GM19463 (cell line): Measurements from ENCODE around the gene ADAMTS16.

ENCODE experiments used
- ATAC-seq: cut with Tn5 transposase; IDR thresholded peaks from one replicate; pipeline ENCODE4 v1.9.1; 2021; ENCODE audit warnings: mild to moderate bottlenecking, moderate library complexity; ENCODE audit not compliant: unreplicated experiment

Gene ADAMTS16

DNA sequence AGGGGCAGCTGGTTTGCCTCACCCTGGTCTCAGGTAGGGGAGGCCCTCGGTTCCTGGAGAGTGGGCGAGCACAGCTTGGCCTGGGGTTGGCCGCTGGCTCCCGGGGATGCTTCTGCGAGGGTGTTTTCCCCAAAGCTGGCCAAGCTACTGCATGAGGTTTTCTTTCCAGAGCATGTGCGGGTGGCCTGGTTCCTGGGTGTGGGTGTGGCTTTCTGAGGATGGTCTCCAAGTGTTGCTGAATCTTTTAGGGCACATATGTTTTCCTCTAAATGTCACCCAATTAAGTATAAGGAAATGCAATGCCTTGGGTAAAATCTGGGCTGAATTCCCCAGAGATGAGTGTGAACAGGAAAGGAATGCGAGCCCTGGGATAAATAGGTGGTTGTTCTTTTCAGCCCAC lies 166.6 kb downstream of the ADAMTS16 start:
- ATAC-seq: no peak

DNA sequence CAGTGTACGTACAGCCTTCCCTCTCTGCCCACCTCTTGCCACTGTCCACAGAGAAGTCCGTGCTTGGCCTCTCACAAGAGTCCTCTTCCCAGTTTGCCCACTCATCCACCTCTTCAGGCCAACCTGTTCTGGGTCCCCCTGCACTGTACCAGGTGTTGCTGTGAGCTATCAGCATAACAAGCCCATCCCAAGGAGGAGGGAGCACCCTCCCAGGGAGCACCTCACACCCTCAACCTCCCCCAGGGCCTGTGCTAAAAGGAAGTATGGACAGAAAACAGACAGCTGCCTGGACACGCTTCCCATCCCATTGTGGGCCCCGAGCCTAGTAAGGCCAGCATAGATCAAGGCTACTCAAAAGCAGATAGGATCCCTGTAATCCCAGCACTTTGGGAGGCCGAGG lies 168.2 kb downstream of the ADAMTS16 start:
- ATAC-seq: no peak

DNA sequence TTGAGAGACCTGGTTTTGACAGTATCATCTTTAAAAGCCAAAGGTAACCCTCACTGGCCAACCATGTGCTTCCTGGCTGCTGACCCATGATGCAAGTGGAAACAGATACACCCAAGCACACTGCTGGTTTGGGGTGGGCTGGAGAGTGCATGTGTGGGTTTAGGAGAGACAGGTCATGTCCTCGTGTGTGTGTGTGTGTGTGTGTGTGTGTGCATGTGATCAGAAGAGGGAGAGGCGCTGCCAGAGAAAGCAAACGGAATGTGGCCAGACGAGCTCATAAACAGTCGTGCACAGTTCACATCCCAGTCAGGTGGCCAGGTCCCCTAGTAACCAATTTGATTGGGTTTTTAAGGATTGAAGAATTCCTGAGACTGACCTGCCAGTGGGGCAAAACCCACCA lies 169.5 kb downstream of the ADAMTS16 start:
- ATAC-seq: no peak

DNA sequence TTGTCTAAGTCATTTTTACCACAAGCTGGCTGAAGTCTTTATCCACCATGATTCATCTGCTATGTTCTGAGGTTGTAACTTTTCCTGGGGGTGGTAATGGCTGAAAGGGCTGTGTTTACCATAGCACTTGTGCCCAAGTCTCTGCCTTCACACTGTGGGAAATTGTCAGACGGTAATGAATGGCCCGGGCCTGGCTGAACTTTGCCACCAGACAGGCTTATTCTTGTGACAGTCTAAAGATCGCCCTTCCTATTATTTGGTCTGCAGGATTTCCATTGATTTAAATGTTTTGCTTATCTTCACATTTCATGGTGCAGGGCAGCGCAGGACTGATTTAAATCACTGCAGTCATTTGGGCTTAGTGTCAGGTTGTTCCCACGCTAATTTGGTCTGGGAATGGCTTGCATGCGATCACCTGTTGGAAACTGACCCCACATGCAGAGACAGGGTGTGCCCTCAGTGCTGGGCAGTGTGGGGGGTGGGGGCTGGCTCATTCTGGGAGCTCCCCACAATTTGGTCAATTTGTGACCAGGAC lies 173.0 kb downstream of the ADAMTS16 start:
- ATAC-seq: no peak

DNA sequence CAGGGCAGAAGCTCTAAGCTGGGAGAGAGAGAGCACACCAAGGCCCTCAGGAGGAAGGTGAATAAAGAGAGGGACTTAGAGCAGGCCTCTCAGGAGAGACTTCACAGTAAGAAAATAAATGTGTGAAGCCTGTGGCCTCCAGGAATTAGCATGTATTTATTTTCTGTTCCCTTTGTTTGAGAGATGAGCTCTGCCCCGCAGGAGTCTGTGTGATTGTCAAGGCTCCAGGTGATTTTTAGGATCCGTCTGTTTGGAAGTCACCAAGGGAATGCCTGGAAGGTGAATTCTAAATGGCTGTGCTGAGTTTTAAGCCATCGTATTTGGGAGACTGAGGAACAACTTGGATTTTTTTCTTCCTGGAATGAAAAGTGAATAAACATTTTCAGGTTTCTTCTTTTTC lies 174.0 kb downstream of the ADAMTS16 start:
- no peak for ATAC-seq

DNA sequence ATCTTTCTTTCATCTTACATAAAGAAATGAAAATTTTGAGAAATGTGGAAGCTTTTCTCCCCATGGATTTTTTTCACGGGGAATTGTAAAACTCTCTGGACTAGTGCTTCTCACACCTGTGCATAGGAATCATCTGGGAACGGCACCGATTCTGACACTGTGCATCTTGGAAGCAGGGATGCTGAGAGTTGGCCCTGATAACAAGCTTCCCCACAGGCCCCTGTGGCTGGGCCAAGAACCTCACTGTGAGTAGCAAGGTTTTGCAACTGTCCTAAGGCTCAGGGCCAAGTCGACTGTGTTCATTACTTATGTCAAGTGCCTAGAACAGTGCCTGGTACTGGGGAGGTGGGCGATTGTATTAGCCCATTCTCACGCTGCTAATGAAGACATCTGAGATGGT lies 174.5 kb downstream of the ADAMTS16 start:
- no peak for ATAC-seq

DNA sequence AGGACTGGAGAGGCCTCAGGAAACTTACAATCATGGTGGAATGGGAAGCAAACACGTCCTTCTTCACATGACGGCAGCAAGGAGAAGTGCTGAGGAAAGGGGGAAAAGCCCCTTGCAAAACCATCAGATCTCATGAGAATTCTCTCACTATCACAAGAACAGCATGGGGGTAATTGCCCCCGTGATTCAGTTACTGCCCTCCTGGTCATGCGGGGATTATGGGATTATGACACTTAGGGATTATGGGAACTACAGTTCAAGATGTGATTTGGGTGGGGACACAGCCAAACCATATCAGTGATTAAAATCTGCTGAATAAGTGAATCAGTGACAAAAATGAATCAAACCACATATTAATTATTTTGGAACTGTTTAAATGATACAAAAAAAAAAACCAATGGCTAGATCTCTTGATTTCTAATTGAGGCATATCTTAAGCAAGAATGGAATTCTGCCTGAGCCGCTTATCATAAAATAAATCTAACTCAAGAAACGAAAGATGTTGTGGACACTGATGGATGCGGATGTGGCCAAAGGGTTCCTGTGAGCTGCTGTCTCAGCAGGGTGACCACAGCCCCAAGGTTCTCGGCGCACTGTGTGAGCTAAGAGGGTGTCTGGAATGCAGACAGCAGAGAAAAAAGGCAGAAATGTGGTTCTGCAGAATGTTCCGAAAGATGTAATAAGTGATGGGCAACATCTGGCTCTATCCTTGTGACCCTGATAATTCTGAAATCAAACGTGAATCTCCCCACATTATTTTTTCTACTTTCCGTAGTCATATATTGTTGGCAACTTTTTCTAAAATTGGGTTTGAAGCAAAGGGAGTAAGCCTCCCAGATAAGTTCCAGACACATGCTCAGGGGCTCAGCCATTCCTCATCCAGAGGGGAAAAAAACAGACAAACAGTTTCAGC lies 175.2 kb downstream of the ADAMTS16 start:
- no peak for ATAC-seq

DNA sequence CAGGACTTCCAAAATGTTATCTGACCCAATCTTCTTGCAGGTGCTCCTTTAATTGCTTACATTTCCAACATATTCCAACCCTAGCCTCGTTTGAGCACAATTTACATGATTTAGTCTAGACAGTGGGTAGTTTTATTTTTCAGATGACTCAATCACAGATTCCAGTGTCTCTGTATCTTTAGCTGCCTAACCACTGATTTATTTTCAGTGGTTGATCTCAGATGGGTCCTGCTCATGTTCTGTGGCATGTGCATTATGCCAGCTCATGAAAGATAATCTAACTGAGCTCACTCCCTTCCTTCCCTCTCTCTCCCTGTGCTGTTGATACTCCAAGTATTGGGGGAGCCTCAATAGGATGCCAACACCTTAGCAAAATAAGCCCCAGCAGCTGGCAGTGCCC lies 176.2 kb downstream of the ADAMTS16 start:
- ATAC-seq: no peak

DNA sequence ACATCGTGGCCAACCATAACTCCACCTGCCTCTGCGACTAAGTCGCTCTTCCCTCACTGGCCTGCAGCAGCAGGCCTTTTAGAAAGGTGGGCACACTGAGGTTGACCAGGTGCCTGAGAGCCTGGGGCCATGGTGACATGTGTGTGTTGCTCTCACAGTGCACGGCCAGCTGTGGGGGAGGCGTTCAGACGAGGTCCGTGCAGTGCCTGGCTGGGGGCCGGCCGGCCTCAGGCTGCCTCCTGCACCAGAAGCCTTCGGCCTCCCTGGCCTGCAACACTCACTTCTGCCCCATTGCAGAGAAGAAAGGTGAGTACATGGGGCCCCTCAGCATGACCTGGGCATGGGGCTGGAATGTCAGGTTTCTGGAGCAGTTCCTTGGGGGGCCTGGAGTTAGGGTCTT lies 177.8 kb downstream of the ADAMTS16 start:
- no peak for ATAC-seq

DNA sequence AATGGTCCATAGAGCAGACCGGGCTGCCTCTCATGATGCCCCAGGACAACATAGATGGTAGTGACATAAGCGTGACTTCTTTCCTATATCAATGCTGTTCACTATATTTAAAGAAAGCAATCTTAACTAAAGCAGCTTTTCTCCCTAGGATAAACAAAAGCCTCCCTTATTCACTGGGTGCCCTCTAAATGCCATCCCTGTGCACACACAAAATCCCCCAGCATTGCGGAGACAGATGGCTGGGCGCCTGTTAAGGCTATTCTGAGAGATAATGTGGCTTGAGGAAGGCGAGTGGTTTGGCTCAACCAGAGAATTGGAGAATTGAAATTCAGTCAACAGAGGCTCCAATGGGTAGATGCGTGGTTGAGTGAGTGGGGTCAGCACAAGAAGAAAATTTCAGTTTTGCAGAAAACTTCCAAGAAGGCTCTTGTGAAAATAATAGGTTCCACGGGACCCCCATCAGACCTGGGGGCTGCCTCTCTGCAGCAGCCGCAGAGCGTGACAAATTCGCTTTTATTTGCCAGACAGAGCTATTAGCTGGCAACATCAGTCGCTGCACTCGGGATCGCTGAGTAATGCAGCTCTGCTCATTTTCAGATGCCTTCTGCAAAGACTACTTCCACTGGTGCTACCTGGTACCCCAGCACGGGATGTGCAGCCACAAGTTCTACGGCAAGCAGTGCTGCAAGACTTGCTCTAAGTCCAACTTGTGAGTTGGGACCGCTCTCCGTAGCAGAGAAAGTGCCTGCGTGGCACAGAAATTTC lies 178.5 kb downstream of the ADAMTS16 start:
- no peak for ATAC-seq

DNA sequence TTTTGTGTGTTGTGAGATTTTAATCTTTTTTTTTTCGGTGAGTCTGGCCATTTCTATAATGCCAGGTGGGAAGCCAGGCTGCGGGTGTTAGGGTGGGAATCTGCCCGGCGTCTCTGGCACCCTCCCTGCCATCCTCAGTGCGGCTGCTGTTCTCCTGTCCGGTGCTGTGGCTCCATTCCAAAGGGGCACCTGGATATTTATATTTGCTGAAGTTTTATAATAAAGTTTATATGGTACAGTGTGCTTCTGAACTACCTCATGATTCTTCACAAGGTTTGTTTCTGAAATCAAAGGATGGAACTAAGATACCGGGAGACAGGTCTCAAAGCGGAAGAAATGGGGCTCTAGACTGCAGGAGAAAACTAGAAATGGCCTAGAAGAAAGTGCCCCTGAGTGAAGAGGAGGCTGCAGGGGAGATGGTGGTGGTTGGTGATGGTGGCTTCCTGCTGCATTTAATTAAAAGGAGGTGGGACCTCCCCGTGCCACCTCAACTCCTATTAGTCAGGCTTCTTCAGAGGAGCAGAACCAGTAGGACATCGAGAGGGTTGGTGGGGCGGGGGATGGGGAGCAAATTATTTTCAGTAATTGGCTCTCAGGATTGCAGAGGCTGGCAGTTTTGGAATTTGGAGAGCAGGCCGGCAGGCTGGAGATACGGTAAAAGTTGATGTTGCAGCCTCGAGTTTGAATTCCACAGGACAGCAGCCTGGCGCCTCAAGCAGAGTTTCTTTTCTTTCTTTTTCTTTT lies 180.1 kb downstream of the ADAMTS16 start:
- no peak for ATAC-seq

DNA sequence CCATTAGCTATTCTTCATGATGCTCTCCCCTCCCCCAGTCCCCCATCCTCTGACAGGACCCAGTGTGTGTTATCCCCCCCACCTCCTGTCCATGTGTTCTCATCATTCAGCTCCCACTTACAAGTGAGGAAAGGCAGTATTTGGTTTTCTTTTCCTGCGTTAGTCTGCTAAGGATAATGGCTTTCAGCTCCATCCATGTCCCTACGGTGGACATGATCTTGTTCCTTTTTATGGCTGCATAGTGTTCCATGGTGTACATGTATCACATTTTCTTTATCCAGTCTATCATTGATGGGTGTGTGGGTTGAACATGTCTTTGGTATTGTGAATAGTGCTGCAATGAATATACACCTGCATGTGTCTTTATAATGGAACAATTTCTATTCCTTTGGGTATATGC lies 181.0 kb downstream of the ADAMTS16 start:
- no peak for ATAC-seq

DNA sequence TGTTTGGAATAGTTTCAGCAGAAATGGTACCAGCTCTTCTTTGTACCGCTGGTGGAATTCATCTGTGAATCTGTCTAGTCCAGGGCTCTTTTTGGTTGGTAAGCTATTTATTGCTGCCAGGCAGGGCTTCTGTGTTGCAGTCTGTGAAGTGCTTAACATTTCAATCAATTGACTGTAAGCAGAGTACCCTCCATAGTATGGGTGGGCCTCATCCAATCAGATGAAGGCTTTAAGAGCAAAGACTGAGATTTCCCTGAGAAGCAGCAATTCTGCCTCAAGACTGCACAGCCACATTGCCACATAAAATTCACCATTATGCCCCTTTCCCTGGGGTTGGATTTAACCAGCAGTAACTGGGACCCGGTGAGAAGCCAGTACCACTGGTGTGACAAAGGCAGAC lies 183.4 kb downstream of the ADAMTS16 start:
- ATAC-seq: no peak

DNA sequence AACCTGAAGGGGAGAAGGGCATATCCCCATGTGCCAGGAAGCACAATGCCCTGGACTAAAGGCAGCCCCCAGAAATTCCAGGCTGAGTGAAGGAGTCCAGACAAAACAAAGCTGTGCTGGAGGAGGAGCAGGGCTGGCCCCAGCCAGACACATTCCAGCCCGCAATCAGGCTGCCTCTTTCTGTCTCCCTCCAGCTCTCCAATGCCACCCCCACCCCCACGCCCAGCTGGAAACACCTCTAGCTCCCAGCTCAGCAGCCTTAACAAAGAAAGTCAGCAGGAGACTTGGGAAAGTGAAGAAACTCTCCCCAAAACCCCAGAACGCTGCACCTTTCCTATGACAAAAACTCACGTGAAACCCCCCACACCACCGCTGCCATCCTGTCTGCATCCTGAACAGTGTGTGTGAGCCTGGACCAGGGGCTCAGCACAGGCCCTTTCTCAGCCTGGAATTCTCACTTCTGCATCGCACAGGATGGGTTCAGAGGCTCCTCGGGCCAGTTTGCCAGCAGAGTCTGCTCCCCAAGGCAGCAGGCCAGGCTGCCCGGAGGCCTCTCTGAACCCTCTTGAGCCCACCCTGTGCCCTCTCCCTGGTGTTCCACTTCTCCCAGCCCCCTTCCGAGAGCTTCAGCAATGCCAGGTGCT lies 186.1 kb downstream of the ADAMTS16 start:
- no peak for ATAC-seq

DNA sequence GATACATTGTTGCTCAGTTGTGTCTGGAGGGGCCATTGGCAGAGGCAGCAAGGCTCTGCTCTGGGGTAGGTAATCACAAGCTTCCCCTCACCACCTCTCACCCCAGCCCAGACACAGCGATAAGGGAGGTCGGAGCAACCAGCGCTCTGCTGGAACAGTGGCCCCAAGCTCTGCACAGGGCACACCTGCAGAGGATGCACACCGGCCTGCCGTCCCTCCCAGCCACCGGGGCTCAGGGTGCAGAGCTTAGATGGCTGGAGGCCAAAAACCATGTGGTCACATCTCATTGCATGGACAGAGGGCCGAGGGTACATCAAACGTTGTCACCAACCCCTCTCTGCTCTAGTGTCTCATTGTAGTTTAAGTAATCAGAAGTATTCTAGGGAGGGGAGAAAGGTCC lies 187.0 kb downstream of the ADAMTS16 start:
- no peak for ATAC-seq

DNA sequence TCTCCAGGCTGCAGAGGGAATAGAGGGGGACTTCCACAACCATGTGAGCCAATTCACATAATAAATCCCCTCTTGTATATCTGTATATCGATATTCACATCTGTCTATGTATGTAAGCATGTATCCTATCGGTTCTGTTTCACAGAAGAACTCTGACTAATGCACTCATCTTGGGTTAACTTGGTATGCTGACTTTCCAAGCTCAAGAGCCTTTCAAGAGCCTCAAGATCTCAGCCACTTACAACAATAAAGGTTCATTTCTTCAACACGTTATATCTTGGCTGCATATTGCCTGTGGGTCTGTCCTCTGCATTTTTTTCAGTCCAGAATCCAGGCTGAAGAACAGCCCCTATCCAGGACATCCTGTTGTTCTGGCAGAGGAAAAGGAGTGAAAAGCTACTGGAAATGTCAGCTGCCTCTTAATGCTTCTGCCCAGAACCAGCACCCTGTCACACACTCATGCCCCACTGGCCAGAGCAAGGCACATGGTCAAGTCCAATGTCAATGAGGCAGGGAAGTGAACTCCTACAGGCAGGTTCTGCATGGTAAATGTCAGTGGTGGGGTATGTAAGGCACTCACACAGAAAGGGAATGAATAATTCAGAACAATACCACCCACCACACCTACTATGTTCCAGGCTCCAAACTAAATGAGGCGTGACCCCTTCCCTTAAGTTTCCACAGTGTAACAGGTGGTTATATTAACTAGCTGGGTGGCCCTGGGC lies 190.8 kb downstream of the ADAMTS16 start:
- no peak for ATAC-seq

DNA sequence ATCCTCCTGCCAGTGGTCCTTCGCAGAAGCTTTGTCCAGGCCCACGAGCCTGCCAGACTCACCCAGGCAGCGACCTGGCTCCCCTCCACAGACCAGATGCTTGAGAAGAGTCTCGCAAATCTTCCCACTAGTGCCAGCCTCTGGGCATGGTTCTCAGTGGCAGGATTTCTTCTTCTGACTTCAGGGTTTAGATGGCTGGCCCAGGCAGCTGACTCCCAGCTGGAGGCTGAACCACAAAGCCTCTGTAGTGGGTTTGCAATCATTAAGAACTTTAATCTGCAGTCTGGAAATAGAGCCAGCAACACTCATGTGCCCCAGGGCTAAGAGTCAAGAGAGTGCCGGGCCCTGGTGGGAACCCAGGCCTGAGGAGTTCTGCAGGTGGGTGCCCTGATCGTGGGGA lies 191.7 kb downstream of the ADAMTS16 start:
- no peak for ATAC-seq

DNA sequence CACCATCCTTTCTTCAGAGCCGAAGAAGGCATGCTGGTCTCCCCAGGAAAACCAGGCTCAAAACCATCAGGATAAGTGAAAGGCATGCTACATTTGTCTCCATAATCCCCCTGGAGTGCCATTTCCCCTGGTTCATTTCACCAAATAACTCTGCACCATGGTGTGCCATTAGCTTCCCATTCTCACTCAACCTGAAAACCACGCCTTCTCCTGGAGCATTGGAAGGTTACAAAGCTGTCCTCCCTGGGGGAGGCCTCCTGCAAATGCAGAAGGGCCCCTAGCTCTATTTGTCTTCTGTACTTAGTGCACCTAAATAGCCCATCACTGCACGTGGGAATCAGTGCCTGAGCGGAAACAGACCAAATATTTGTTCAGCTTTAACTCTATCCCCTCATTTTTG lies 192.2 kb downstream of the ADAMTS16 start:
- no peak for ATAC-seq

DNA sequence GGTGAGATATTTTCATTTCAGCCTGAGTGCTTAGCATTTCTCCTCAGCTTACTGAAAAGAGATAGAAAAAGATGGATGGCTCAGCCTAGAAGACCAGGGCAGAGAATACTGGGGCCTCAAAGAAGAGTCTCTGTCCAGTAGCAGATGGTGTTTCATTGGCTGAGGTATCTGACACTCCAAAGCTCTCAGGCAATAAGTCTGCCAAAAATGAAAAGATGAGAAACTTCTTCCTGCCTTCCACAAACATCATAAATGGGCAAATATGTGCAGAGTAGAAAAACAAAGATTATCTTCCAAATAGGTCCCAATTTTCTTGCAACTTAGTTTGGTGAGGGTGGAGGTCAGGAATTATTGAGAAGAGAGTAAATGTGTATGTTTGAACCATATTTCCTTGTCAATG lies 195.0 kb downstream of the ADAMTS16 start:
- ATAC-seq: no peak

DNA sequence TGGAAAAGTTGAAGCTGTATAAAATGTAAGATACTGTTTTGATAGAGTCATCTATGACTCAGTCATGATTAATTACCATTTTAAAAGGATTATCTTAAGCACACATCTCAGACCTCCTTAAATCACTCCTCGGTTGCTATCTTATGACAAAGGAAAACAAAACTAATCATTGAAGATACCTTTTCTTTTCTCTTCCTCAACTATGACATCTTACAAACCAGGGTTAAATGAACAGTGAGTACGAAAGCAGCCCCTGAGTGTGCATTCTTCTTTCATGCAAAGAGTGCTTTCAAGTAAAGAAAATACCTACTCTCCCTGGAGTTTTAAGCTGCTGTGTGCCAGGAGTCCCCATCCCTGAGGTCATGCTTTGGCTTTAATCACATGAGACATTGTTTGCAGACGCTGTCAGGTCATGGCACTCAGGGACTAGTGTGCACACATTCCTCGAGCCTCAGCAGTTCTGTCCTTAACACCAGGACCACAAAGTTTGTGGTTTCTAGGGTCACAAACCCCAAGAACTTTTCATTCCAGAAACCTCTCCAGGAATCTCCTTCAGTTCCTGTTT lies 195.7 kb downstream of the ADAMTS16 start:
- ATAC-seq: no peak
